Endothelial cell of umbilical vein (primary cell): ENCODE measurements around the gene KRTAP10-11.

Experiments used
- CTCF ChIP-seq, 2 donors: IDR thresholded peaks; 1 replicate in 1 of 2; 2 replicates in 1 of 2; pipeline ENCODE4 v1.5.1; 2011; ENCODE audit warnings: low read length in 2 of 2, mild to moderate bottlenecking in 2 of 2, moderate library complexity in 2 of 2, control low read depth in 1 of 2, inconsistent platforms in 1 of 2, low read depth in 1 of 2; ENCODE audit not compliant: insufficient read depth in 1 of 2; ENCODE audit errors: extremely low read depth in 1 of 2
- EZH2 ChIP-seq: IDR thresholded peaks from 2 replicates; pipeline ENCODE4 v1.6.1; 2012; ENCODE audit warnings: borderline replicate concordance, low read depth, mild to moderate bottlenecking, moderate library complexity, low read length, inconsistent platforms; ENCODE audit not compliant: severe bottlenecking
- POLR2A ChIP-seq: IDR thresholded peaks from 2 replicates; pipeline ENCODE4 v1.6.1; 2012; ENCODE audit warnings: low read depth, mild to moderate bottlenecking, control low read depth, low read length

GRCh38 chr21:44601596-44602462, 44.4 kb upstream of the KRTAP10-11 start:
- no peak for TF ChIP-seq CTCF (IDR thresholded peaks at IDR 0.05; ENCODE audit: extremely low read depth in 1 of 2, insufficient read depth in 1 of 2, low read depth in 1 of 2, low read length in 2 of 2)
- TF ChIP-seq POLR2A, result no peak
- TF ChIP-seq EZH2, result no peak
